Esophagus muscularis mucosa (tissue), 3 donors: ENCODE results near the gene C1QC.

ENCODE experiments used
- POLR2A ChIP-seq: fragments of 450-650 bp; IDR thresholded peaks from one replicate; pipeline ENCODE4 v1.6.1; 2017; ENCODE audit warnings: antibody characterized with exemption, moderate library complexity, mild to moderate bottlenecking, low read depth
- POLR2AphosphoS5 ChIP-seq, 2 donors: sonication (generic); formaldehyde crosslinking; IDR thresholded peaks; one replicate each; pipeline ENCODE4 v1.6.1; 2017; ENCODE audit warnings: antibody characterized with exemption in 2 of 2
- TF ChIP-seq, protein P1 (sequence below), 3 experiments: fragments of 200-600 bp in 2 of 3; fragments of 450-650 bp in 1 of 3; sonication (generic) in 2 of 3; IDR thresholded peaks; one replicate each; pipeline ENCODE4 v1.5.1; 2017 to 2019; ENCODE audit warnings: antibody characterized with exemption in 3 of 3, mild to moderate bottlenecking in 2 of 3, moderate library complexity in 1 of 3

GRCh38 chr1:22639286-22639685 lies 4.1 kb upstream of the C1QC start:
- TF ChIP-seq POLR2A (no peak), POLR2AphosphoS5 (IDR thresholded peaks at IDR 0.05) (no peak)
- TF ChIP-seq, protein P1, sequence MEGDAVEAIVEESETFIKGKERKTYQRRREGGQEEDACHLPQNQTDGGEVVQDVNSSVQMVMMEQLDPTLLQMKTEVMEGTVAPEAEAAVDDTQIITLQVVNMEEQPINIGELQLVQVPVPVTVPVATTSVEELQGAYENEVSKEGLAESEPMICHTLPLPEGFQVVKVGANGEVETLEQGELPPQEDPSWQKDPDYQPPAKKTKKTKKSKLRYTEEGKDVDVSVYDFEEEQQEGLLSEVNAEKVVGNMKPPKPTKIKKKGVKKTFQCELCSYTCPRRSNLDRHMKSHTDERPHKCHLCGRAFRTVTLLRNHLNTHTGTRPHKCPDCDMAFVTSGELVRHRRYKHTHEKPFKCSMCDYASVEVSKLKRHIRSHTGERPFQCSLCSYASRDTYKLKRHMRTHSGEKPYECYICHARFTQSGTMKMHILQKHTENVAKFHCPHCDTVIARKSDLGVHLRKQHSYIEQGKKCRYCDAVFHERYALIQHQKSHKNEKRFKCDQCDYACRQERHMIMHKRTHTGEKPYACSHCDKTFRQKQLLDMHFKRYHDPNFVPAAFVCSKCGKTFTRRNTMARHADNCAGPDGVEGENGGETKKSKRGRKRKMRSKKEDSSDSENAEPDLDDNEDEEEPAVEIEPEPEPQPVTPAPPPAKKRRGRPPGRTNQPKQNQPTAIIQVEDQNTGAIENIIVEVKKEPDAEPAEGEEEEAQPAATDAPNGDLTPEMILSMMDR (IDR thresholded peaks at IDR 0.05), result no peak
